ENCODE data around the gene LRCH1. TPM values are rescaled to one million over a fixed set of nuclear protein-coding genes. Genes with fewer than 3 reads are reported as not detected.
A peak's percentile ranks its signal among the peaks of the same experiment; 100 is the strongest.

LRCH1 gene
- total RNA-seq, 6 experiments from 2014 or later = 11.3 to 13.9 (median 12.5) TPM

DNA sequence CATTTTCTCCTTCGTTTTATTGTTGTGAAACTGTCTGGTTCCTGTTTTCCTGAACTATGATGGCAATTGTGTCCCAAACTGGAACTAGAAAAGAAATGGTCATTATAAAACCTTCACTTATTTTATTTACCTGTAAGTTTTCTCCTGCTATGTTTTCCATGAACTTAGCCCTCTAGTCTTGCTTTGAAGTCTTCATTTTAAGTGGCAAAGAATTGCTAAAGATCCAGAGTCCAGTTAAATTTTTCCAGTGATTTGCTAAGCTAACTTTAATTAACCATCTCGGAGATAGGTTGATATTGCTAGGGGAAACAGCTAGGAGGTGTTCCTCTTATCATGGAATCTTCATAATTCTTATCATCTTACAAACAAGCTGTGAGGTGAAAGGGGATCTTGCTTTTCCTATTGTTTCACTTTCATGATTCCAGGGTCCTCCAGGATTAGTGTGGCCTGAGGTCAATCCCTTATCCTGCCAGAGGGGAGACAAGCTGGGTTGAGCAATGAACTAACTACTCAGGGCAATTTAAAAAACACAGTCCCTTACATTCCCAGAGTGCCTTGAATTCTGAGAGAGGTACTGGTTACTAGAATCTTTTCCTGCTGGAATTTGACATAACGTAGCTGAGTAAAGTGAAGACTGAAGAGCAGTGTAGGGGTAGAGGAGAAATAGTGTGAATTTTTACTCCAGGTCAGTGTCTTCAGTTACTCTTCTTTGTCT lies 131.5 kb downstream of the LRCH1 start:
- Mint-ChIP-seq H3K9me3 (no peaks in the 10 kb centered on the region), H3K4me1 (ENCODE audit: low read depth) (peaks cover 43% of the 10 kb centered on the region), H3K36me3 (ENCODE audit: low read depth) (peaks cover 7% of the 10 kb centered on the region; the same call in 1 of the 2 replicates), H3K27ac (peak overlapping the region; percentile 13; the same call in 1 of the 2 replicates), H3K27me3 (ENCODE audit: insufficient read depth) (peaks cover 2% of the 10 kb centered on the region; the same call in 1 of the 2 replicates), H3K4me3 (peak overlapping the region; percentile 15; the same call in 1 of the 2 replicates)
- no peak; the same call in 1 of the 2 replicates for TF ChIP-seq CTCF (IDR thresholded peaks at IDR 0.05)
- DNase-seq = no peak

DNA sequence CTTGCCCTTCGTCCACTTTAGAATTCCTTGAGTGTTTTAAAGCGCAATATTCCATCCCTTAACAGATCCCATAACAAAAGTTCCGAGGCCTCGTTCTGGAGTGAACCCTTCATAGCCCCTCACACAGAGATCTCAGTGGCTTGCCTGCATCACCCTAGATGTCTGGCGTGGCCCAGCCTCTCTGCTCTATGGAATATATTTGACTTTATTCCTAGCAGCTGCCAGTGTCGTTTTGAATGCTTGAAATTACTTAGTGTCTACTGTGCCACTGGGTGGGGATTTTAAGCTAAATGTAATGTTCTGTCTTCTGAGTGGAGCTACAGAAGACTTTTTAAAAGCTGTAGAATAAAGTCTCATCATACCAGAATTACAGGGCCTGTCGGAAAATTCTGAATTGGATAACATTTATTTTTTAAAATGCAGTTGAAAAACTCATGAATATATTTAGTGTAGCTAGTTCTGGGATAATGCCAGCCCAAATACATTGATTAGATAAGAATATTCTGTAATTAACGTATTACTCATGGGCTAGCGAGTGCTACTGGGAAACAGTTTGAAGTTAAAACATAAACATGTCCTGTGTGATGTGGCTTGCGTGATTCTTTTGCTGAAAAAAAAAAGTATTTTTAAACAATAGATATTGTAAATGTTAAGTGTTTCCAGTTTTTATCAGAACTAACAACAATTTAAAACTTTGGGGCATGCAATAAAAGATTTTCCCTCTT lies 132.2 kb downstream of the LRCH1 start:
- Mint-ChIP-seq H3K27me3 (ENCODE audit: insufficient read depth) (peaks cover 2% of the 10 kb centered on the region; the same call in 1 of the 2 replicates), H3K4me3 (no peak overlapping the region), H3K36me3 (ENCODE audit: low read depth) (peaks cover 7% of the 10 kb centered on the region; the same call in 1 of the 2 replicates), H3K9me3 (no peaks in the 10 kb centered on the region), H3K4me1 (ENCODE audit: low read depth) (peaks cover 43% of the 10 kb centered on the region), H3K27ac (peak overlapping the region; percentile 13; the same call in 1 of the 2 replicates)
- no peak for DNase-seq
- TF ChIP-seq CTCF (IDR thresholded peaks at IDR 0.05) = no peak

DNA sequence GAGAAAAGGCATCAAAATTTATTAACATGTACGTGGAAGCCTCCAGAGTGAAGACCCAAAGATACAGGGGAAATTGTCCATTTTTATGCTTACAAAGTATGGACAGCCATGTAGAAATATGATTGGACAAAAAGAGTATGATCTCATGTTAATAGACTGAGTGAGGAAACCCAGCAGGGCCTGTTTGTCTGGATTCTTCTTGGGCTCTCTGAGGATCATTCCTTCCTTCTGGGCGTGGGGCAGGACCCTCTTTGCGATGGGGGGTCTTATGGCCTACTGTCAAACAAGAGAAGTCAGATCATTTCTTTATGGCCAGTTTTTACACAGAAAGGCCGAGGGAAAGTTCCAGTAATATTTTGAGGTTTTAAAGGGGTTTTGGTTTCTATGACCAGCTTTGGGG lies 133.2 kb downstream of the LRCH1 start:
- Mint-ChIP-seq H3K27ac (no peak overlapping the region), H3K9me3 (no peaks in the 10 kb centered on the region), H3K4me1 (ENCODE audit: low read depth) (peaks cover 48% of the 10 kb centered on the region), H3K27me3 (ENCODE audit: insufficient read depth) (peaks cover 2% of the 10 kb centered on the region; the same call in 1 of the 2 replicates), H3K4me3 (no peak overlapping the region), H3K36me3 (ENCODE audit: low read depth) (peaks cover 7% of the 10 kb centered on the region; the same call in 1 of the 2 replicates)
- no peak for TF ChIP-seq CTCF (IDR thresholded peaks at IDR 0.05)
- DNase-seq = no peak

DNA sequence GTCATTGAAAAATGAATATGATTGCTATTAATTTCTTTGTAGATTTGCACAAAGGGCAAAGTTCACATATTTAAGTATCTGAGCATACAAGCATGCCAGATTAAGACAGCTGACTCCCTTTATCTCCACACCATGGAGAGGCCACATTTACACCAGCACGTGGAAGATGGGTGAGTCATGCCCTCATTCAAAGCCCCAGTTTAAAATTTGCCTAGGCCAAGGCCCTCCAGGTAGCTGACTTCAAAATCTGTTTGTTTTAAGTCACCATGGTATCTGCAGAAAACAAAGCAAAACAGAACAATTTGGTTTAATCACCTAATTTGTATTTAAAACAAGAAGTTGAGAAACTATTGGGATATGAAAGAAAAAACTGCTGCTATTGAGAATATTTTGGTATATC lies 134.8 kb downstream of the LRCH1 start:
- H3K9me3 Mint-ChIP-seq = no peaks in the 10 kb centered on the region
- H3K4me3 Mint-ChIP-seq = no peak overlapping the region
- H3K27me3 Mint-ChIP-seq (ENCODE audit: insufficient read depth) = peaks cover 2% of the 10 kb centered on the region; the same call in 1 of the 2 replicates
- peaks cover 48% of the 10 kb centered on the region for H3K4me1 Mint-ChIP-seq (ENCODE audit: low read depth)
- no peak for TF ChIP-seq CTCF (IDR thresholded peaks at IDR 0.05)
- peaks cover 16% of the 10 kb centered on the region; the same call in 1 of the 2 replicates for H3K36me3 Mint-ChIP-seq (ENCODE audit: low read depth)
- DNase-seq = peak; percentile 19
- peak overlapping the region; percentile 36; the same call in 1 of the 2 replicates for H3K27ac Mint-ChIP-seq

- no peak for TF ChIP-seq CTCF (IDR thresholded peaks at IDR 0.05)
- H3K4me1 Mint-ChIP-seq (ENCODE audit: low read depth) = peaks cover 43% of the 10 kb centered on the region
- peaks cover 16% of the 10 kb centered on the region; the same call in 1 of the 2 replicates for H3K36me3 Mint-ChIP-seq (ENCODE audit: low read depth)
- H3K27me3 Mint-ChIP-seq (ENCODE audit: insufficient read depth) = peaks cover 2% of the 10 kb centered on the region; the same call in 1 of the 2 replicates
- no peak overlapping the region for H3K4me3 Mint-ChIP-seq
- no peak for DNase-seq
- peak overlapping the region; percentile 36; the same call in 1 of the 2 replicates for H3K27ac Mint-ChIP-seq
- H3K9me3 Mint-ChIP-seq = no peaks in the 10 kb centered on the region
Observed at GRCh38 chr13:46688306-46688705, 135.3 kb downstream of the LRCH1 start.
